HG03095 (cell line): Measurements from ENCODE around the gene GTPBP4.

ENCODE experiments used
- ATAC-seq: cut with Tn5 transposase; IDR thresholded peaks from one replicate; pipeline ENCODE4 v1.9.1; 2021; ENCODE audit warnings: moderate library complexity; ENCODE audit not compliant: unreplicated experiment

GTPBP4 gene

GRCh38 chr10:987870-988666 lies at the start of gene GTPBP4:
Gene GTPBP4 (plus strand): TSS chr10:988434. CDS start chr10:988480, 46 bp downstream.
- peak; percentile 94 for ATAC-seq

- no peak for ATAC-seq
These were observed 49.1 kb upstream of the GTPBP4 start for GRCh38 chr10:938941-939678.

GRCh38 chr10:943334-944033 lies 44.8 kb upstream of the GTPBP4 start:
- ATAC-seq: peak; percentile 59

GRCh38 chr10:944034-944831 lies 44.0 kb upstream of the GTPBP4 start:
- peak; percentile 36 for ATAC-seq

GRCh38 chr10:945778-946177 lies 42.5 kb upstream of the GTPBP4 start:
- no peak for ATAC-seq

- no peak for ATAC-seq
These were observed 41.2 kb upstream of the GTPBP4 start for GRCh38 chr10:947051-947450.

- no peak for ATAC-seq
These were observed 40.4 kb upstream of the GTPBP4 start for GRCh38 chr10:947881-948280.

- ATAC-seq: no peak
These were observed 39.9 kb upstream of the GTPBP4 start for GRCh38 chr10:948347-948746.

GRCh38 chr10:949446-949845 lies 38.8 kb upstream of the GTPBP4 start:
- ATAC-seq: no peak

GRCh38 chr10:953836-954235 lies 34.4 kb upstream of the GTPBP4 start:
- ATAC-seq: no peak

- no peak for ATAC-seq
These were observed 33.8 kb upstream of the GTPBP4 start for GRCh38 chr10:954396-954795.

GRCh38 chr10:955127-955819 lies 33.0 kb upstream of the GTPBP4 start:
- ATAC-seq: no peak

GRCh38 chr10:955820-956217 lies 32.4 kb upstream of the GTPBP4 start:
- no peak for ATAC-seq

- no peak for ATAC-seq
These were observed 30.1 kb upstream of the GTPBP4 start for GRCh38 chr10:958106-958505.

GRCh38 chr10:958856-959255 lies 29.4 kb upstream of the GTPBP4 start:
- no peak for ATAC-seq

- no peak for ATAC-seq
These were observed 25.9 kb upstream of the GTPBP4 start for GRCh38 chr10:962342-962741.

GRCh38 chr10:963186-963585 lies 25.0 kb upstream of the GTPBP4 start:
- ATAC-seq: no peak

- no peak for ATAC-seq
These were observed 24.6 kb upstream of the GTPBP4 start for GRCh38 chr10:963655-964054.

GRCh38 chr10:964321-964987 lies 23.8 kb upstream of the GTPBP4 start:
- no peak for ATAC-seq

- no peak for ATAC-seq
These were observed 23.2 kb upstream of the GTPBP4 start for GRCh38 chr10:964988-965417.
